Embryonic facial prominence (tissue), 1 donor: ENCODE data around the gene ABCE1.
"Not testable (repeated sequence)": the region's sequence is repeated elsewhere in the genome, so short reads cannot be mapped to it uniquely, and the experiment has no call there.

Experiments
- DNase-seq: peaks from one replicate; pipeline ENCODE4 v3.0.0-alpha.2; 2016; ENCODE audit errors: extremely low spot score

Gene ABCE1

DNA sequence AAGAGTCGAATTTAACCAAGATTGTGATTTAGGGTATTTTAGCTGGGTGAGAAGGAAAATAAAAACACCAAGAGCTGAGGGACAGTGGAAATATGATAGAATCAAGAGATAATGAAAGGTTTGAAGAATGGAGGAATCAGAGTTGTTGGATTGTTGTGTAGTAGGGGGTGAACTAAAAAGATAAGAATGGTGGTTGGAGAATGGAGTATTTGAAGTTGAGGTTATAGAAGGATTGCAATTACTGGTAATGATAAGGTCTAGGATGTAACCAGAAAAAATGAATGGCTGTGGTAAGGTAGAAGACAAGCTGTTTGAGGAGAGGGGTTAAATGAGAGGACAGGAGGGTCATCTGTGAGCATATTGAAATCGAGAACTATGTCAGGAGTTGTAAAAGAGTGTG is 4.5 kb downstream of the ABCE1 start:
- DNase-seq = no peak

DNA sequence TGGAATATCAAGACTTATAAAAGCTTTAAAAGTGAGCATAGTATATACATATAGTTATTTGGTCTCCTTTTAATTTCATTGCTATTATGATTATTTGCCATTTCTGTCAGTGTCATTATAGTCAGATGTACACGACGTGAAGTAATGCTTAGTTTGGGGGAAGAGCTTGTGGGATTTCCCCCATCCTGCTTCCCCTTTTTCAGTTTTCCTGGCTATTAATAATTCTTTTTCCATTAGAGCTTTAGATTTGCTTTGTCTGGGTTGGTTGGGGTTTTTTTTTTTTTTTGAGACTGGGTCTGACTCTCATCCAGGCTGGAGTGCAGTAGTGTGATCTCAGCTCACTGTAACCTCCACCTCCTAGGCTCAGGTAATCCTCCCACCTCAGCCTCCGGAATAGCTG is 5.4 kb downstream of the ABCE1 start:
- no peak for DNase-seq

DNA sequence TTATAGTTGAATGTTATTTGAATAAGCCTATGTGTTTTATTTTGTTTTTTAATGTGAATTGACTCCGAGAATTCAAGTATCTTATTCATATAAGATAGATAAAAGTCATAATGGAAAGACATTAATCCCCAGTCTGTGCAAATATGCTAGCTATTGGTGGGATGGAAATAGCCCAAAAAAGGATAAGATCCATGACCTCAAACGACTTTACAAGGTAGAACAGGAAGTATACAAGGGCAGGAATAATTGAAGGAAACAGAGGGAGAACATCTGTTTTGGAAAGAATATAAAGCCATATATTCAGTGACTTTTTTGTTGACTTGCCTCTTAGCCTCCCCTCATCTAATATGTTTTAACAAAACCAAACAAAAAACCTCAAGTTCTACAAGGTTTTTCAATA is 9.0 kb downstream of the ABCE1 start:
- DNase-seq = no peak

DNA sequence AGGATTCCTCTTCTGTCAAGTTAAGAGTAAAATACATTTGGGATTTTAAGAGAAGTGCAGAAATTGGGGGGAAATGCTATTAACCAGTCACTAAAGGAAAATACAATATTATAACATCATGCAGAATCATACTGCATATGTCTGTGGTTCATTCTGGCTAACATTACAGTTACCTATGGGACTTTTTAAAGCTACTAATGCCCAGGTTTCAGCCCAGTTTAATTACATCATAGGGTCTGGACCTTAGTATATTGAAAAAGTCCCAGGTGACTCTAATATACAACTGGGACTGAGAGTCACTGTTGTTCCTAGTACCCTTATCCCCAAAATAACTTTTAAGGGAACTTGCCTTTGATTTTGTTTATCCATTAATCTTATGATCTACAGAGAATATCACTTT is 10.0 kb downstream of the ABCE1 start:
- no peak for DNase-seq

DNA sequence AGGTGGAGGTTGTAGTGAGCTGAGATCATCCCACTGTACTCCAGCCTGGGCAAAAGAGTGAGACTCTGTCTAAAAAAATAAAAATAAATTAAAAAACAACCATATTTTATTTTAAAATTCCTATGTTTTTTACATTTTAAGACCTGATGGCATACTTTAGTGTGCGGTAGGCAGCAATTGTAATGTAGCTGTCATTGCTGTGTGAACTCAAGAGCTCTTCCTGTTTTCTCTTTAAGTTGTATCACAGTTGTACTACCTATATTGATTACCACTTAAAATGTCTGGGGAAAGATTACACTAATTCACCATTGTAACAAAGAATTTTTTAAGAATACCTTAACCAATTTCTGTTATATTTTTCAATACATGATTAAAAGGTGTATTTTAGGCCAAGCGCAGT is 27.3 kb downstream of the ABCE1 start:
- DNase-seq = no peak

DNA sequence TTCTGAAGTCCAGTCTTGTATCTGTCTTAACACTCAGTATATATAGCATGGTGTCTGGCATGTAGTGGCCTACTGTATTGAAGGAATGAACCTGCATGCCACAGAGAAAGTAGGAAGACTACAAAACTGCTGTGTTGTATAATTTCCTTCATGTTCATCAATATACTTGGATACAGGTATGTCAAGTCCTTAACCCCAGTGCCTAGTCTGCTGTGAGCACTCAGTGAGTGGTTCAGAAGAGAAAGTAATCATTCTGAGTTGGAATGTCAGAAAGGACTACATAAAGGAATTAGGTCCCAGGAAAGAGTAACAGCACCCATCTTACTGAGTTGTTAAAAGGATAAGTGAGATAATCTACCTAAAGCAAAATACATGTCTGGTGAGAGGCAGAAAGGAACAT is 32.0 kb downstream of the ABCE1 start:
- no peak for DNase-seq

DNA sequence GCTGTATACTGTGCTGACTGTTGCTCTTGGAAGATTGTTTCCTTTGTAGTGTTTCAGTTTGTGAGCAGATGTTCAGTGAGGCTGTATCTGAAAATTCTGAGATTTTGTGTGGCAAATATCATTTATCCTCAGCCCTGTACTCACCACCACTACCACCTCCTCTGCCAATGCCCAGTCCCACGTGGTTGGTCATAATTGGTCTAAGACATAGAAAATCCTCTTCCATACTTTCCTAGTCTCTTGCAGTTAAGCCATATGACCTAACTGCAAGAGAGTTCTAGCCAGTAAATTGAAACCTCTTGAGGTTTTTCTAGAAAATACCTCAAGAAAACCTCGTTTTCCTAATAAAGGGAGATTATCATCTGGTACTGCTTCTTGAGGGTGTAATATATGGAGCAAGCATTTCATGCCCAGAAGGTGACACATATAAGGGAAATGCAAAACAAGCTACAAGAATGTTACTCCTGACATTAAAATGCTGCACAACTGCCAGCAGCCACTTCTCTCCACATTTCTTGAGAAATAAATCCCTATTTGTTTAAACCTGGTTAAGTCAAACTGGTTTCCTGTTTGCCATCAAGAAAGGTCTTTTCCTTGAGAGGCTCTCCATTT is 32.8 kb downstream of the ABCE1 start:
- no peak for DNase-seq

DNA sequence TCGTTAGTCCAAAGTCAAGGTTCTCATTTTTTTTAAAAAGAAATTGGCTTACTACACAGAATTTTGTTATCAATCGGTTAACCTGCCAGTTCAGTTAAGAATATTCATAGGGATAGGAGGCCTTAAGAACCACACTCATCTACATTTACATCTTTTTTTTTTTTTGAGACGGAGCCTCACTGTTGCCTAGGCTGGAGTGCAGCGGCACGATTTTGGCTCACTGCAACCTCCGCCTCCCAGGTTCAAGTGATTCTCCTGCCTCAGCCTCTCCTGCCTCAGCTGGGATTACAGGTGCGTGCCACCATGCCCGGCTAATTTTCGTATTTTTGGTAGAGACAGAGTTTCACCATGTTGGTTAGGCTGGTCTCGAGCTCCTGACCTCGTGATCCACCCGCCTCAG is 33.7 kb downstream of the ABCE1 start:
- no peak for DNase-seq

DNA sequence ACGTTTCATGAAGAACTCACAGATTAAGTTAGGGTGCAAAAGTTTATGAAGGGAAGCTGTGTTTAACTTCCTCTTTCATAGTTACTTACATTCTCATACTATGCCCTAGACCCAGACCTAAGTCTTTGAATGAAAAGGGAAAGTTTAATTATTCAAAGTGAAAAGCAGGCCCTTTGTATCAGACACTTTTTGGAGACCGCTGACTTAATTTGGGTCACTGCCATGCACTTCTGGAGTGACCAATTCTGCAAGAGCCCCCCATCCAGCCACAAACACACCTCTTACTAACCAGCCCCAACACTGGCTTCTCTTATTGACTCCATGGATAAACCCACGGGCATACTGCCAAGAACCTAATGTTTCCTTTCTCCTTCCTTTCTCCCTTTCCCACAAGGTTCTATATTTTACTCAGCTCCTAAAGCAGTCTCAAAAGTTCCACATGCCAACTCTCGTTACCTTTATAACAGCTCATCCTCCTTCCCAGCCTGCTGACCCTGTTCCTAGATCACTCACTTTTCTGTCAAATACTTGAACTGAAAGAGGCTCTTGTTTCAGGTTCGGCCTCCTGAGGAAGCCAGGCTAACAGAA is 34.5 kb downstream of the ABCE1 start:
- DNase-seq = no peak

DNA sequence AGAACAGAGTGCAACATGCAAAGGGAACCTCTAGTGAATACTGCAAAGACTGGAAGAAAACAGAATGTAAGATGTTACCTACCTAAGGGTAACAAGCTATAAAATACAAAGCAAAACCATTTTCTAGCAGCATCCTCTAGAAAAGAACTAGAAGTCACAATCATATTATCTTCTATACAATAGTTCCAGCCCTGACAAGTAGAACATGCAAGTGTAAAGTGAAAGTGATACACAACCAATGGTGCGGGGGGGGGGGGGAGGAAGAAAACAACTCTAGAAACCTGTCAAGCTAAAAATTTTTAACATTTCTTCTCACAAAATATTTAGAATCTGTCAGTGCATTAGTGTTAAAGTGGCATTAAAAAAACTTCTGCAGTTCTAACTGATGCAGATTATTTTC is 38.1 kb downstream of the ABCE1 start:
- DNase-seq = not testable (repeated sequence)

DNA sequence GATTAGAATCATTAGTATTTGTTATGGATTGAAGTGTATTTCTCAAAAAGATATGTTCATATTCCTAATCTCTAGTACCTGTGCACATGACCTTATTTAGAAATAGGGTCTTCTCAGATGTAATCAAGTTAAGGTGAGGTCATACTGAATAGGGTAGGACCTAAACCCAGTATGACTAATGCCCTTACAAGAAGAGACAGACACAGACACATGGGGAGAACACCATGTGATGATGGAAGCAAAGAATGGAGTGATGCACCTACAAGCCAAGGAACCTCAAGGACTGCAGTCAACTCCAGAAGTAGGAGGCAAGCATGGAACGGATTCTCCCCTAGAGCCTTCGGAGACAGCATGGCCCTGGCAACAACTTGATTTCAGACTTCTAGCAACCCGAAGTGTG is 50.9 kb downstream of the ABCE1 start:
- no peak for DNase-seq

DNA sequence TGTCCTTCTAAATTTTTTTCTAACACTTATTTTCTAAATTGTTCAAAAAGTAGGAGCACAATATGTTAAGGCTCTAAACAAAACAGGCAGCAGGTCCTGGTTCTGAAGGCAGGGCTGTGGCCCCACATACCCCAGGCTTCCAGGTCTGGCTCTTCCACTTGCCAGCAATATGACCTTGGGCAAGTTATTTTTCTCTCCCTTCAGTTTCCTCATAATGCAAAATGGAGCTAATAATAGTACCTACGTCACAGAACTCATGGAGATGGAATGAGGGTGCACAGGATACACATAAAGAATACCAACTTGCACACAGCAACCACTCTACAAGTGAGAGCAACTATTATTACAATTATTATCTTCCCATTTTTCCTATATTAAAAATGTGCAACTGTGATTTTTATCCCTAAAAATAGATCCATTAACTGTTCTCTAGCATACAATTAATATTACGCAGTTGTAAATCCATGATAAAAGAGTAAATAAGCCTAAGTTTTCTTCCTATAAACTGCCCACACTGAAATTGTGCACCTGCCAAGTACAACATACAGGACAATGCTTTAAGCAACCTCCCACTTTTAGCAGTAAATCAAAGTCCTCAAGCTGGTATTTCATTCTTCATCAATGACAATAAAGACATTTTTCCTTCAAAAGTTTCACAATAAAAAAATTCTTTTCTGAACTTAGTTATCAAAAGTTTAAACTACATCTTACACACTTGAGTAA is 55.2 kb downstream of the ABCE1 start:
- DNase-seq = no peak

DNA sequence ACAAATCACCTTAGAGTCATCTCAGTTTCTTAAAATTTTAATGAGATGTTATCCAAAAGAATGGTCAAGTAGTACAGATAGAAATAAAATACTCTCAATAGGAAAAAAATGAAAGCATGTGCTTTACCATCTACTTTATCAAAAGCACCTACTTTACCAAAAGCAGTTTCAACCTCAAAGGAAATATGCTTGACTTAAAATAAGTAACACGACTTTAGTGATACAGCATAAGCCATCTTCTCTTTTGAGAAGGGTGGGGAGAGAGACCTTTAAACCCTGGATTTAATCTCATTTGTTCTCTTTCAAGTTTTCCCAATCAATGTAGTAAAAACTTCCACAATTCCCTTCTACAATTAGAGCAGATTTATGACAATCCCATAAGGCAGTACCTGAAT is 55.8 kb downstream of the ABCE1 start:
- no peak for DNase-seq

DNA sequence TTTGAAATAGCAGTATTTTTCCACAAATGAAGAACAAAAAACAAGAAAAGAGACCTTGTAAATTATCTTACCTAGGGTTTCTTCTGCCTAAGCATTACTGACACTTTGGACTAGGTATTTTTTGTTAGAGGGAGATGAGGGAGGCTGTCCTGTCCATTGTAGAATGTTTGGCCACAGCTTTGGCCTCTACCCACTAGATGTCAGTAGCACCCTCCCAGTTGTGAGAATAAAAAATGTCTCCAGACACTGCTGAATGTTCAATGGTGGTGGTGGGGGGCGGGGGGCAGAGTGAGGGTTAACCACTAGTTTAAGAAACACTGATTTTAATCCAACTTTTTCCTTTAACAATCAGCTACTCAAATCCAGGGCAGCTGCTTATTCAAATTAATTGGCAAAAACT is 56.5 kb downstream of the ABCE1 start:
- DNase-seq = no peak

DNA sequence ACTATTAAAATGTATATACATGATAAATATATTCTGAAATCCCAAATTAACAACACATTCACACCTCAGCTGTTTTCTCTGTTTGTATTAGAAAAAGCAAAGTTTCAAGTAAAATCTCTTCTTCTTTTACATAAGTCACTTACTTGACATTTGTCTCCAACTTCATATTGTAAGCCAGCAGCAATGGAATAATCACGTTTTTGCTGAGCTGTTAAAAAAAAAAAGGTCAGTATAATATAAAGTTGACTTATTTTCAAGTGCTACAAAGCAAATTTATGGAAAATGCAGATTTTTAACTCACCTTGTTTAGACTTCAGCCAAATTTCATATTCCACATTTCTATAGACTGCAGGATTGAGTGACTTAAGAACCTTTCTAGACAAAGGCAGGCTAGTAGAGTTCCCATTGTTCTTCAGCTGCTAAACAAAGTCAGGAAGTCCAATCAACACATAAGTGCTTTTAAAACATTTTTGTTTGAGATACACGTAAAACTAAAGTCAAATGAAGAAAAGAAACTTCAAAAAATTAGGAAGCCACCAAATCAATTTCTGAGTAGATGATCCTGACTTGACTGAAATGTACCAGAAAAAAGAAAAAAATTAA is 57.3 kb downstream of the ABCE1 start:
- no peak for DNase-seq

DNA sequence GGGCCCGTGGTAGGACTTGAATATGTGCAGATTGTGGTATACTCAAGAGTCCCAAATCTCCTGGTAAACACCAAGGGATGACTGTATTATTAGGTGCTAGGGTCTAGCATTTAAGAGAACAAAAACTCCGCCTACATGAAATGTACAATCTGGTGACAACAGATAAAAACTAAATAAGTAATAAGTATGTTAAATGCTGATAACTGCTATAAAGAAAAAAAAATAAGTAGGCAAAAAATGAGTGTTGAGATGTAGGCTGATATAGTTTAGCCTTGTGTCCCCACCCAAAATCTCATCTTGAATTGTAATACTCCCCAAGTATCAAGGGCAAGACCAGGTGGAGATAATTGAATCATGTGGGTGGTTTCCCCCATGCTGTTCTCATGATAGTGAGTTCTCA is 58.9 kb downstream of the ABCE1 start:
- no peak for DNase-seq

DNA sequence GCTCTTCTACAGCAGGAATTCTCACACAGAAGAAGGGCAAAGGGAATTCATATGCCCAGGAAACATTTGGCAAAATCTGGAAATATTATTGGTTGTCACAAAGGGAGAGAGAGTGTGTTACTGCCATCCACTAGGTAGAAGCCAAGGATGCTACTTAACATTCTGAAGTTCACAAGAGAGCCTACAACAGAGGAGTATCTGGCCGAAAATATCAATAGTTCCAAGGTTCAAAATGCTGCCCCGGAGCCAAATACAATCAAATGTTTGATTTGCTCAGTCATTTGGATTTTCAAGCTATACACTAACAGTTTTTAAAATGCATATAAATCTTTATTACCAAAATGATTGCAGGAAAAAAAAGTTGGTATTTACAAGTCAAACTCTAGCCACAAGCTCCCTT is 63.4 kb downstream of the ABCE1 start:
- no peak for DNase-seq

DNA sequence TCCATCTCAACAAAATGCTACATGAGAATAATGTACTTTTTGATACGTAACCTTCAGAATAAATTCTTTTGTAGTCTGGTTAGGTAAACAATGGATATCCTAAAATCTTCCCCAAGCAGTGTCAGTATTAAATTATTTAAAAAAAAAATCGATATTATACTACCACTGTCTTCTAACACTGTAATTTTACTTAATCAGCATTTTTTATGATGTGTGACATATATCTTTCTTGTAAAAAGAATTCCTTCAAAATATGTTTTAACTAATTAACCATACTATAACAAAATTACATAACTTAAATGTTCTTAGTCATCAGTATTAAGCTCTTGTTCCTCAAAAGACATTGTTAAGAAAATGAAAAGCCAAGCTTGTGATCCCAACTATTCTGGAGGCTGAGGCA is 69.8 kb downstream of the ABCE1 start:
- DNase-seq = no peak

DNA sequence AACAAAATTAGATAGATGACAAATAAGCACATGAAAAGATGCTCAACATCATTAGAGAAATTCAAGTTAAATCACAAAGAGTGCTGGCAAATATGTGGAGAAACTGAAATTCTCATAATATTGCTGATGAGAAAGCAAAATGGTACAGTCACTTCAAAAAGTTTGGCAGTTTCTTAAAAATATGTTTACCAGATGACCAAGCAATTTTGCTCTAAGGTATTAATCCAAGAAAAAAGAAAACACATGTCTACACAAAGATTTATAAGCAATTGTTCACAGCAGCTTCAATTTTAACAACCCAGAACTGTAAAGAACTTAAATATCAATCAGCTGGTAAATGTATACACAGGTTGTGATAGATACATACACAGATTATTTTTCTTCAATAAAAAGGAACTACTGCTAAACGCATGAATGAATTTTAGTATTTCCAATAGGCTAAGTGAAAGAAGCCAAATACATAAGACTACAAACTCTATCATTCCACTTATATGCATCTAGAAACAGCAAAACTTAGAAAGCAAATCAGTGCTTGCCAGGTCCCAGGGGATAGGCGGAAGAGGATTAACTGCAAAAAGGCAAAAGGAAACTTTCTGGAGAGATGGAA is 70.6 kb downstream of the ABCE1 start:
- no peak for DNase-seq

DNA sequence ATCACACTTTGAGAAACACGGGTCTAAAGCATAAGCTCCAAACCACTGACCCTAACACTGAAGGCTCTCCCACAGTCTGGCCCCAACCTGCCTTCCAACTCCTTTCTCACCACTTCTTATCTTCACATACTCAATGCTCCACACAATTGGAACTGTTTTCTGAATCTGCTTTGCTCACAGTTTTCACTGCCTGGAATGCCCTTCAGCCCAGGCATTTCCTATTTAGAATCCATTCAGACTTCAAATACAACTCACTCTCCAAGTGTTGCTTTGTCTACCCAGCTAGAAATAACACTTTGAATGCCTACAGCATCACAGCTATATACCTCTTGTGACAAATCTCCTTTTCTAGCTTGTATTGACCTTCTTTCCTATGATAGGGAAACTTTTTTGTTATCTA is 72.1 kb downstream of the ABCE1 start:
- no peak for DNase-seq

DNA sequence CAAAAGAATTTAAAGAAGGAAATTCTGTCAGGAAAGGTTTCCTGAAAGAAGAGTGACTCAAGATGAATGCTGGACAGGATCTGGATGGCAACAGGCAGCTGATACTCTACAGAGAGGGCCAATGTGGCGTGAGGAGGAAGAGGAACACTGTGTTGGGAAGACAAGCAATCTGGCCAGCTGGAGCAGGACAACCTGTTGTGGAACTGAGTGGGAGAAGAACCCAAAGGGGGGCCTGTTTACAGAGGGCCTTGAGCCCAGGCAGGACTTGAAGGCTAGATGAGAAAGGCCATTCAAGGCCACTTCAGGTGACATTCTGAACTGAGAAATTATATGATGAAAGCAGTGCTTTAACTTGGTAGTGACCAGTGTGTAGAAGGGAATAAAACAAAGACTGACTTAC is 73.8 kb downstream of the ABCE1 start:
- no peak for DNase-seq

DNA sequence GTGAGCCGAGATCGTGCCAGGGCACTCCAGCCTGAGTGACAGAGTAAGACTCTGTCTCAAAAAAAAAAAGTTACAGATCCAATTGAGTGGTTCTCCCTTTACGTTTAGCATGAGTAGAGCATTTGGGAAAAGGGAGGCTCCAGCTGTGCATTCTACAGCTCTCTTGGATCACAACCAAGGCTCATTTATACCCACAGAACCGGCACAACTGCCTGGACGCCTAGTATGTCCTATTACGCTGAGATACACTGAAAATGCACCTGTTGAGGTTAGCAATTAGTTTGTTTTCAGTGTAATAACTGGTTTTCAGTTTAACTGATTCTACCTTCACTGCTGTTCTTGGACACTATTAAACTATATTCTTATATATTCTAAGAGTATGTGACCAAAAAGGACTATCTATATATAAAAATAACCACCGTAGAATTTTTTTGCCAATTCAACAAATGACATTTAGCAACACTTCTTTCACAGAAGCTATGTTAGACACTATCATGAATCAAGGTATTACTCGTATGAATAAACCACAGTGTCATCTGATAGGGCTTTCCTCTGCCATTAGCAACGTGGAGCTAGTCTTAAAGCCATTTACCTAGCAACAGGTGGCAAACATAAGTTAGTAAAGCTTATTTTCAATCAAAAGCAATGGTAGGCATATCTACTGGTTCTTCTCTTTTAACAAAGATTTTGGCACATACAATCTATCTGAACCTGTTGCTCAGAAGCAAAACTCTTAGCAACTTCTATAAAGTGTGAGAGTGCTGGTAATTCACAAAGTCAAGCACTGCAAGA is 78.7 kb downstream of the ABCE1 start:
- DNase-seq = no peak
